GM21381 (cell line): ENCODE results near the gene ARL15.

ENCODE experiments used
- ATAC-seq: cut with Tn5 transposase; IDR thresholded peaks from one replicate; pipeline ENCODE4 v1.9.1; 2021; ENCODE audit warnings: mild to moderate bottlenecking, moderate library complexity; ENCODE audit not compliant: unreplicated experiment

The ARL15 gene

GRCh38 chr5:54315736-54316528 lies 5.6 kb upstream of the ARL15 start:
- ATAC-seq, result no peak

DNA sequence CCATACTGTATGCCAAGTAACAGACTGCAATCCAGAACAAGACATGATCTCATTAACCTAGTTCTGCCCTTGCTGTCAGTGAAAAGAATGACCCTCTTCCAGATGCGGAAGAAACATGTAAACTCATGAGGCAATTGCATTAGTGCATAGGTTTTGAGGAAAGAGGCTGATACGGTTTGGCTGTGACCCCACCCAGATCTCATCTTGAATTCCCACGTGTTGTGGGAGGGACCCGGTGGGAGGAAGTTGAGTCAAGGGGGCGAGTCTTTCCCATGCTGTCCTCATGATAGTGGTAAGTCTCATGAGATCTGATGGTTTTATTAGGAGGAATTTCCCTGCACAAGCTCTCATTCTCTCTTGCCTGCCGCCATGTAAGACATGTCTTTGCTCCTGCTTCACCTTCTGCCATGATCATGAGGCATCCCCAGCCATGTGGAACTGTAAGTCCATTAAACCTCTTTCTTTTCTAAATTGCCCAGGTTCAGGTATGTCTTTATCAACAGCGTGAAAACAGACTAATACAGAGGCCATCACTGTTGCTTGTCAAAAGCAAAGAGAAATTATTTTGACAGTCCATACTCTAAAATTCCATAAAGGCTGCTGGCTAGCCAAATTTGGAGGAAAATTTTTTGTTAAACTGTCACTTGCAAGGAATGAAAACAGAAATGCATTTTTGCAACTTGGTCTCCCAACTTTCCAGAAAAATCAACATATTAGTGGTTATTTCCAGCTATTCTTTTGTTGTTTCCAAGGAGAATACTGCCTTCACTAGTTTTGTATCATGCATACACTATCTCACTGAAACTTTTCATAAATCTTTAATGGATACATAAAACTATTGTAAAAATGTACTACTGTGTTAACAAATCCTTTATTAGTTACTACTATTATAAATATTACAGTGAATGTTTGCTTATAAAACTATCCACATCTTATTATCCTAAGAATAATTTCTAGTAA lies 3.2 kb upstream of the ARL15 start:
- ATAC-seq, result no peak

- ATAC-seq, result no peak
These were observed 2.1 kb upstream of the ARL15 start for GRCh38 chr5:54312499-54312898.

- ATAC-seq, result no peak
These were observed 854 bp upstream of the ARL15 start for GRCh38 chr5:54311176-54311677.

GRCh38 chr5:54309691-54310432 lies 511 bp downstream of the ARL15 start:
- ATAC-seq, result peak; percentile 22

DNA sequence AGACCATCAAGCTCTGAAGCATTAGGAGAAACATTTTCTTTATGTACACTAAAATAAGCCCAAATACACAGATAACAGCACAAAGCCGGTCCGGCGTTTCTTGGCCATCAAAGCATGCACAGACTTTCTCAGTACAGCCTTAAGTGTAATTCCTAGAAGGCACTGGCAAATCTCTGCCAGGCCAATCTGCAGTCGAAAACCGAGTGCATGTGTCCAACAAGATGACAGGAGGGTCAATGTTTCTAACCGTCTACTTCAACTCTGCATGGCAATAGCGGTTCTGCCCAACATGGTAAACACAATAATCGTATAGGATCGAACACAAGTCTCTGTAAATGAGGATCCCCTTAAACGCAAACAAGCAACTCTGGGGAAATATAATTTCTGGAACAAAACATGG lies 1.1 kb downstream of the ARL15 start:
- no peak for ATAC-seq

DNA sequence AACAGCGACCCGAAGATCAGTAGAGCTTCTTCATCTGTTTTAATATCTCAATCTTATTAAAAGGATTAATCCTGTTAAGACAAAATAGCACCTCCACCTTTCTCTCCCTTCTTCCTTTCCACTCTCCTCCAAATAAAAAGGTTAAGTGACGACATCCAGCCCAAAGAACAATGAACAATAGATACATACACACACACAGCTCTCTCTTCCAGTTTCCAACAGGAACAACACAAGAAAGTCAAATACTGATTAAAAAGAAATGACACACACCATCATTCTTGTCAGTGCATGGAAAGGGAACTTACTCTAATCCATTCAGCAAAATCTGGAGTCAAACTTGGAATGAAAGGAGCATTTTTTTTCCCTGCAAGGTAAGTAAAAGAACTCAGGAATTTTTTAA lies 2.8 kb downstream of the ARL15 start:
- ATAC-seq, result no peak

DNA sequence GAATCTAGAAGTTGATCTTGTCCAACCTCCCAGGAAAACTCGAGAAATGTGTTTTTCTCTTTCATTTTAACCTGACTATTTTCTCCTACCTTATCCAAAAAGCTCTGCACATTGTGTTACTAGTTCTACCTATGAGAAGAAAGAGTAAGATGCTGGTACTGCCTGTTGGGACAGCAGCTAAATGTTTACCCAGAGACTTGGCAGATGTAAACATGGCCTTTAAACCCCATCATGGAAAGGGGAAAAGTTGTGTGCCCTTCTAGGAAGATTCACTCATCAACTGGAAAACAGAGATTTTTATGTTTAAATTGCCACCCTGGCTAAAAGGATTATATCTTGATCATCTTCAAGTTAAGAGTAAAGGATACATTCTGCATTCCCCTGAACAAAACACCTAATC lies 3.5 kb downstream of the ARL15 start:
- no peak for ATAC-seq

DNA sequence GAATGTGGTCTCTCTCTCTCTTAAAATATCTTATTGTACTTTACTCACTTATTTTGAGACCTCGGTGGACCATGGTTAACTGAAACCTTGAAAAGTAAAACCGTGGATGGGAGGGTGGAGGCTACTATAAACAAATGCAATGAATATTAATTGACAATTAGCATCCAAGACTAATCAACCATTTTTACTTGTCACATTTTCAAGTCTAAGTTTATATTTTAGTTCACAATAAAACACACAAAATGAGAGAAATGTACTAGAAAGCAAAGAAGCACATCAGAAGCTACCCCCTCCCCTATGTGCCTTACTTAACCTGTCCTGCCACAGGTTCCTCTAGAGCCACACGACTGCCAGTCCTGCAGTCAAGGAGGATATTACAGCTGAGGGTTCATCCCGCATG lies 4.6 kb downstream of the ARL15 start:
- no peak for ATAC-seq

DNA sequence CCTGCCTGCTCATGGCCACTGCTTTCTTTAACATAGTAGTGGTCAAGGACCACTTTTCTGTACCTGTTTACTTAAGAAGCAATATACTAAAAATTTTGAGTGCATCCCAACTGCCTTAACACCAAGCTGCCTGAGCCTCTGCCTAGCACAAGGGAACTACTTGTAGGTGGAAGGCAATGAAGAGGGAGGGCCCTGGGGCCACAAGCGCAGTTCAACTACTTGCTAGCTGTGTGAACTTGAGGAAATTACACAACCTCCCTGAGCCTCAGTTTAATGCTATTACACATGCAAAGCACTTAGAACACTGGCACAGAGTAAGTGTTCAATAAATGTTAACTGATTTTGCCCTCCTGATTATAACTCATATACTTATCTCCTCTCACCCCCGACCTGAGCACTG lies 6.3 kb downstream of the ARL15 start:
- ATAC-seq, result no peak

DNA sequence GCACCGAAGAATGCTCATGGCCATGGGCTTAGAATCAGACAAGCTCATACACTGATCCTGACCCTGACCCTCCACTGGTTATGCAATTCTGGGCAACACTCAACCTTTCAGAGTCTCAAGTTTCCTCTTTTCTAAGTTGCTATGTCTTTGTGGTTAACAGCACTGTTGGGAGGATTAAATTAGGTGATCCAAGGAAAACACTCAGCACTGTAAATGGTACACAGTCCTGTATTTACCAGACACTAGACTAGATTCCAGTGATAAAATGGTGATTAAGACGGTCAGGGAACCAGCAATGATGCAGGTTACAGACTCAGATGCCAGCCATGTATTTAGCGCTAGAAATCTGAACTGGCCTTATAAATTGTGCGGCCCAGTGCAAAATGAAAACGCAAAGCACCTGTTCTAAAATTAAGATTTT lies 8.1 kb downstream of the ARL15 start:
- no peak for ATAC-seq

GRCh38 chr5:54301849-54302248 lies 8.5 kb downstream of the ARL15 start:
- ATAC-seq, result no peak

DNA sequence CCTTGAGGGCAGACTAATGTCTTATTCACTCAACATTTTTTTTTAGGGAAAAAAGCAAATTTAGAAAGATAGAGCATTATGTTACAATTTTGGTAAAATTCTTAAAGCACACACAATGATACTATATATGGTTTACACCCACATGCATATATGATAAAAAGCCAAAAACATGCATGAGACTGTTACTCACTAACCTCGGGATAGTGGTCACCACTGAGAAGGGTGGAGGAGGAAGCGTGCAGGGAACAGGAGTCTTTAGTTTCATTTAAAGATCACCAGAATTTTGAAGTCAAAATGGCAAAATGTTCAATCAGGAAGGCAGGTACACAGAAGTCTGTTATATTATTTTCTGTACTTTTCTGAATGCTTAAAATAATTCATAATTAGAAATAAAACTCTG lies 9.2 kb downstream of the ARL15 start:
- no peak for ATAC-seq

DNA sequence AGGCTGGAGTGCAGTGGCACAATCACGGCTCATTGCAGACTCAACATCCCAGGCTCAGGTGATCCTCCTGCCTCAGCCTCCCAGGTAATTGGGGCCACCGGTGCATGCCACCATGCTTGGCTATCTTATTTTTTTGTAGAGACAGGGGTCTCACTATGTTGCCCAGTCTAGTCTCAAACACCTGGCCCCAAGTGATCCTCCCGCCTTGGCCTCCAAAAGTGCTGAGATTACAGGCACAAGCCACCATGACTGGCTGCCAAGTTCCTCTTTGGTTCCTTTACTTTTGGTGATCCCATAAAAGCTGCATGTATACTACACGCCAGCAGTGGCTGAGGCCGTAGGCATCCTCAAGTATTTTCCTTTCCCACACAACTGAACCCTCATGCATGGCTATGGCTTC lies 11.4 kb downstream of the ARL15 start:
- ATAC-seq, result no peak

- ATAC-seq, result no peak
These were observed 14.0 kb downstream of the ARL15 start for GRCh38 chr5:54296386-54296785.

GRCh38 chr5:54295651-54296276 lies 14.6 kb downstream of the ARL15 start:
- ATAC-seq, result no peak

- no peak for ATAC-seq
These were observed 16.2 kb downstream of the ARL15 start for GRCh38 chr5:54294097-54294667.

- no peak for ATAC-seq
These were observed 17.5 kb downstream of the ARL15 start for GRCh38 chr5:54292866-54293265.

- ATAC-seq, result no peak
These were observed 18.9 kb downstream of the ARL15 start for GRCh38 chr5:54291498-54291897.

DNA sequence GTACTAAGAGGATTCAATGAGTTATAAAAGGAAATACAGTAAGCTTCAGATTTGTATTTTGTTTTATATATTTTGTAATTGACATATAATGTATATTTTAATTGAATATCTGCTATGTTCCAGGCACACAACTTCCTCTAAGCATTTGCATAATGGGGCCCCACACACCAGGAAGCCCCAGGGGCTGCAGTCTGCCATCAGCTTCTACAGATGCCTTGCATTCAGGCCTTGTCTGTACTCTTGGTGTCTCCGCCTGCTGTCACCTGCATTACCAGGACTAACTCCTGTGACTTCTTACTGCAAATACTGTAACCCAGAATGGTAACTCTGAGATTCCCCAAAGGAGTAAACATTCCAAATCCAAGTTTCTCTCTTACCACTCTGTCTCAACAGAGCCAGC lies 20.6 kb downstream of the ARL15 start:
- ATAC-seq, result no peak
